Left lung (tissue), 10 donors: ENCODE measurements around the gene WDR13. TPM values are rescaled to one million over a fixed set of nuclear protein-coding genes. Genes with fewer than 3 reads are reported as not detected.

Experiments used
- ATAC-seq: fragments of 200-7000 bp; cut with Tn5 transposase; one replicate; pipeline ENCODE4 v1.9.1; 2020; ENCODE audit warnings: moderate library complexity
- DNase-seq, 4 donors: peaks; one replicate each; pipeline ENCODE4 v3.0.0-alpha.2; 2013 to 2020
- H3K27ac ChIP-seq, 2 donors: fragments of 200-600 bp; sonication (generic) in 1 of 2; one replicate each; pipeline versions ENCODE4 v1.5.0 to v1.8.0; 2020 to 2021
- H3K27me3 ChIP-seq, 2 donors: fragments of 200-600 bp; sonication (generic) in 1 of 2; one replicate each; pipeline versions ENCODE4 v1.5.0 to v1.8.0; 2020 to 2021
- H3K36me3 ChIP-seq, 2 donors: fragments of 200-600 bp; sonication (generic) in 1 of 2; one replicate each; pipeline versions ENCODE4 v1.5.0 to v1.8.0; 2020 to 2021
- H3K4me1 ChIP-seq, 2 donors: fragments of 200-600 bp; one replicate each; pipeline ENCODE4 v1.8.0; 2021
- H3K4me3 ChIP-seq, 2 donors: fragments of 200-600 bp; sonication (generic) in 1 of 2; one replicate each; pipeline versions ENCODE4 v1.5.0 to v1.8.0; 2020 to 2021; ENCODE audit warnings: mild to moderate bottlenecking in 1 of 2
- H3K9me3 ChIP-seq, 2 donors: fragments of 200-600 bp; sonication (generic) in 1 of 2; one replicate each; pipeline versions ENCODE4 v1.5.0 to v1.8.0; 2020 to 2021
- CTCF ChIP-seq, 2 donors: fragments of 200-600 bp; sonication (generic) in 1 of 2; IDR thresholded peaks; one replicate each; pipeline versions ENCODE4 v1.5.0 to v1.8.0; 2021; ENCODE audit warnings: antibody characterized with exemption in 2 of 2
- intact Hi-C, 2 donors: fragments of 100-400 bp; cut with DNase I; formaldehyde crosslinking; loops; one replicate each; pipeline versions ENCODE4 v1.11.2 to v1.14.2; 2022
- polyA plus RNA-seq, 6 donors: library from polyadenylated mRNA; unstranded; fragments of 120-200 nt; gene quantifications; one replicate each; pipeline ENCODE4 v1.2.1, GENCODE V29; 2013; ENCODE audit not compliant: insufficient read length in 6 of 6
- total RNA-seq, 2 donors: library from RNA; stranded (reverse); fragmentation: NEBNext Ultra II Directional; extraction: Animal tissue kit (Norgen Biotek cat#: 25700); gene quantifications; one replicate each; pipeline ENCODE4 v1.2.1, GENCODE V29; 2021
- donor health status: DM: no; HTN: yes; CAD: no.
- donor health status: DM: no; HTN: no; CAD: no.

Gene WDR13
- total and polyA plus RNA-seq, 8 donors = 97.5 to 145 (median 112) TPM

- Histone ChIP-seq H3K27ac (no peak overlapping the region), H3K36me3 (no peaks in the 10 kb centered on the region), H3K9me3 (no peaks in the 10 kb centered on the region), H3K4me3 (no peak overlapping the region), H3K4me1 (no peaks in the 10 kb centered on the region), H3K27me3 (no peaks in the 10 kb centered on the region)
- ATAC-seq (peak; percentile 41), DNase-seq (no peak)
- no peak for TF ChIP-seq CTCF (IDR thresholded peaks at IDR 0.05)
- intact Hi-C loops = no loop called here
Observed at GRCh38 chrX:48616576-48616975, 19.3 kb downstream of the WDR13 start.

- Histone ChIP-seq H3K27me3 (no peaks in the 10 kb centered on the region), H3K27ac (no peak overlapping the region), H3K9me3 (no peaks in the 10 kb centered on the region), H3K36me3 (no peaks in the 10 kb centered on the region), H3K4me3 (no peak overlapping the region), H3K4me1 (no peaks in the 10 kb centered on the region)
- intact Hi-C loops = no loop called here
- TF ChIP-seq CTCF (IDR thresholded peaks at IDR 0.05) = no peak
- no peak for DNase-seq
- no peak for ATAC-seq
Observed at GRCh38 chrX:48617542-48618340, 20.4 kb downstream of the WDR13 start.

- Histone ChIP-seq H3K9me3 (no peaks in the 10 kb centered on the region), H3K27me3 (no peaks in the 10 kb centered on the region), H3K4me1 (peaks cover 0 to 1% of the 10 kb centered on the region in 2 donors), H3K36me3 (no peaks in the 10 kb centered on the region), H3K4me3 (no peak overlapping the region), H3K27ac (no peak overlapping the region)
- DNase-seq (no peak), ATAC-seq (no peak)
- no peak for TF ChIP-seq CTCF (IDR thresholded peaks at IDR 0.05)
- intact Hi-C loops = no loop called here
Observed at GRCh38 chrX:48626401-48627298, 29.4 kb downstream of the WDR13 start.

GRCh38 chrX:48631376-48632090, 34.2 kb downstream of the WDR13 start:
- Histone ChIP-seq H3K36me3 (no peaks in the 10 kb centered on the region), H3K9me3 (no peaks in the 10 kb centered on the region), H3K27me3 (no peaks in the 10 kb centered on the region), H3K4me3 (no peak overlapping the region), H3K4me1 (peaks cover 0 to 4% of the 10 kb centered on the region in 2 donors), H3K27ac (peak overlapping the region in 1 of 2 donors; percentile 23)
- ATAC-seq (peak; percentile 100), DNase-seq (peak in 3 of 4 donors; percentile 79 to 93 (median 82))
- peak; percentile 24 to 38 for TF ChIP-seq CTCF (IDR thresholded peaks at IDR 0.05)
- intact Hi-C loops = no loop called here
